WTC11 (cell line): ENCODE data around the gene CHTOP.

ENCODE experiments used
- CBFB ChIP-seq: sonication (generic); formaldehyde crosslinking; IDR thresholded peaks from 2 replicates; pipeline ENCODE4 v1.8.1; 2022; ENCODE audit warnings: mild to moderate bottlenecking, low read depth, missing genetic modification reagents
- CREB1 ChIP-seq: sonication (generic); formaldehyde crosslinking; IDR thresholded peaks from 2 replicates; pipeline ENCODE4 v1.8.0; 2023; ENCODE audit warnings: mild to moderate bottlenecking, missing genetic modification reagents
- E2F1 ChIP-seq: sonication (generic); formaldehyde crosslinking; IDR thresholded peaks from 2 replicates; pipeline ENCODE4 v1.8.0; 2022; ENCODE audit warnings: mild to moderate bottlenecking, missing genetic modification reagents
- E2F5 ChIP-seq: sonication (generic); formaldehyde crosslinking; IDR thresholded peaks from 2 replicates; pipeline ENCODE4 v1.8.1; 2022; ENCODE audit warnings: mild to moderate bottlenecking, moderate library complexity, missing genetic modification reagents
- ELF4 ChIP-seq: sonication (generic); formaldehyde crosslinking; IDR thresholded peaks from 2 replicates; pipeline ENCODE4 v1.8.1; 2022; ENCODE audit warnings: low read depth, mild to moderate bottlenecking, moderate library complexity, missing genetic modification reagents
- FOXP1 ChIP-seq: sonication (generic); formaldehyde crosslinking; IDR thresholded peaks from 2 replicates; pipeline ENCODE4 v1.8.0; 2022; ENCODE audit warnings: missing genetic modification reagents, mild to moderate bottlenecking, moderate library complexity, borderline replicate concordance
- MAX ChIP-seq: sonication (generic); formaldehyde crosslinking; IDR thresholded peaks from 2 replicates; pipeline ENCODE4 v1.8.0; 2022; ENCODE audit warnings: mild to moderate bottlenecking, missing genetic modification reagents
- NFYB ChIP-seq: sonication (generic); formaldehyde crosslinking; conservative IDR thresholded peaks from 2 replicates; pipeline ENCODE4 v1.8.0; 2022; ENCODE audit warnings: low read depth, missing genetic modification reagents
- OVOL2 ChIP-seq: fragments of 250-450 bp; sonication (Bioruptor Pico); IDR thresholded peaks from 2 replicates; pipeline ENCODE4 v1.9.0; 2021; ENCODE audit warnings: mild to moderate bottlenecking, borderline replicate concordance
- TP53 ChIP-seq: sonication (generic); formaldehyde crosslinking; IDR thresholded peaks from 2 replicates; pipeline ENCODE4 v1.8.1; 2023; ENCODE audit warnings: mild to moderate bottlenecking, missing genetic modification reagents
- ZNF232 ChIP-seq: sonication (generic); formaldehyde crosslinking; IDR thresholded peaks from 2 replicates; pipeline ENCODE4 v1.8.0; 2022; ENCODE audit warnings: mild to moderate bottlenecking, missing genetic modification reagents
- ZNF263 ChIP-seq: sonication (generic); formaldehyde crosslinking; IDR thresholded peaks from 2 replicates; pipeline ENCODE4 v1.8.1; 2022; ENCODE audit warnings: low read depth, mild to moderate bottlenecking, moderate library complexity, missing genetic modification reagents
- TF ChIP-seq, protein P1 (sequence below): fragments of 200-600 bp; IDR thresholded peaks from 2 replicates; pipeline ENCODE4 v1.8.0; 2022; ENCODE audit warnings: antibody characterized with exemption
- TF ChIP-seq, protein P2 (sequence below): sonication (generic); formaldehyde crosslinking; conservative IDR thresholded peaks from 2 replicates; pipeline ENCODE4 v1.8.1; 2022; ENCODE audit warnings: mild to moderate bottlenecking, missing genetic modification reagents

DNA sequence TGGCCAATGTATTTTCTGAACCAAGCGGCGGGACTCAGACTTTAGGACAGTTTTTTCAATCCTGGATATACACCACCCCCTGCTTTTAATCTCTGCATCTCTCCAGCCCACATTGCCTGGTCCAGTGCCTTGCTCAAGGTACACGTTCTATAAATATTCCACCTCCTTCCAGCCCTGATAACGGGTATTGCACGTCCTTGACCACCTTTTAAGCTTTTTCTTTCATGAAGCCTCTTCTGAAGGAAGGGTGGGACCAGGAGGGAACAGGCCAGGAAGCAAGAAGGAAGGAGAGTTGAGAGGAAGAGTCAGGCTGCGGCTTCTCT is 24.3 kb upstream of the CHTOP start:
- TF ChIP-seq TP53 (CRISPR knock-in tag), result no peak
- no peak for TF ChIP-seq E2F5 (CRISPR knock-in tag)
- TF ChIP-seq, protein P1, sequence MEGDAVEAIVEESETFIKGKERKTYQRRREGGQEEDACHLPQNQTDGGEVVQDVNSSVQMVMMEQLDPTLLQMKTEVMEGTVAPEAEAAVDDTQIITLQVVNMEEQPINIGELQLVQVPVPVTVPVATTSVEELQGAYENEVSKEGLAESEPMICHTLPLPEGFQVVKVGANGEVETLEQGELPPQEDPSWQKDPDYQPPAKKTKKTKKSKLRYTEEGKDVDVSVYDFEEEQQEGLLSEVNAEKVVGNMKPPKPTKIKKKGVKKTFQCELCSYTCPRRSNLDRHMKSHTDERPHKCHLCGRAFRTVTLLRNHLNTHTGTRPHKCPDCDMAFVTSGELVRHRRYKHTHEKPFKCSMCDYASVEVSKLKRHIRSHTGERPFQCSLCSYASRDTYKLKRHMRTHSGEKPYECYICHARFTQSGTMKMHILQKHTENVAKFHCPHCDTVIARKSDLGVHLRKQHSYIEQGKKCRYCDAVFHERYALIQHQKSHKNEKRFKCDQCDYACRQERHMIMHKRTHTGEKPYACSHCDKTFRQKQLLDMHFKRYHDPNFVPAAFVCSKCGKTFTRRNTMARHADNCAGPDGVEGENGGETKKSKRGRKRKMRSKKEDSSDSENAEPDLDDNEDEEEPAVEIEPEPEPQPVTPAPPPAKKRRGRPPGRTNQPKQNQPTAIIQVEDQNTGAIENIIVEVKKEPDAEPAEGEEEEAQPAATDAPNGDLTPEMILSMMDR, result no peak
- no peak for TF ChIP-seq OVOL2 (CRISPR knock-in tag)
- no peak for TF ChIP-seq MAX
- no peak for TF ChIP-seq E2F1
- TF ChIP-seq CREB1 (CRISPR knock-in tag), result no peak
- TF ChIP-seq, protein P2, sequence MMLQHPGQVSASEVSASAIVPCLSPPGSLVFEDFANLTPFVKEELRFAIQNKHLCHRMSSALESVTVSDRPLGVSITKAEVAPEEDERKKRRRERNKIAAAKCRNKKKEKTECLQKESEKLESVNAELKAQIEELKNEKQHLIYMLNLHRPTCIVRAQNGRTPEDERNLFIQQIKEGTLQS (CRISPR knock-in tag), result no peak
- no peak for TF ChIP-seq CBFB
- no peak for TF ChIP-seq ZNF232
- TF ChIP-seq ELF4 (CRISPR knock-in tag), result no peak
- TF ChIP-seq FOXP1 (CRISPR knock-in tag), result no peak
- no peak for TF ChIP-seq ZNF263 (CRISPR knock-in tag)
- TF ChIP-seq NFYB (CRISPR knock-in tag), result no peak
